Left lobe of liver (tissue), 2 donors: ENCODE measurements around the gene NDUFS3. TPM values are rescaled to one million over a fixed set of nuclear protein-coding genes. Genes with fewer than 3 reads are reported as not detected.
A peak's percentile ranks its signal among the peaks of the same experiment; 100 is the strongest.
"Not testable (repeated sequence)": the region's sequence is repeated elsewhere in the genome, so short reads cannot be mapped to it uniquely, and the experiment has no call there.

ENCODE experiments used
- ATAC-seq: fragments of 200-7000 bp; cut with Tn5 transposase; one replicate; pipeline ENCODE4 v1.9.1; 2020; ENCODE audit warnings: mild to moderate bottlenecking, moderate library complexity
- DNase-seq: peaks from one replicate; pipeline ENCODE4 v3.0.0-alpha.2; 2020; ENCODE audit warnings: low spot score
- total RNA-seq: library from RNA; stranded (reverse); gene quantifications from one replicate; pipeline ENCODE4 v1.2.1, GENCODE V29; 2021
- donor health status: DM: no; HTN: no; CAD: no; lungs with moderate emphysema.
- donor health status: DM: no; HTN: yes; CAD: no.

The NDUFS3 gene
- total RNA-seq, 1 donor from 2014 or later: 58.2 TPM

DNA sequence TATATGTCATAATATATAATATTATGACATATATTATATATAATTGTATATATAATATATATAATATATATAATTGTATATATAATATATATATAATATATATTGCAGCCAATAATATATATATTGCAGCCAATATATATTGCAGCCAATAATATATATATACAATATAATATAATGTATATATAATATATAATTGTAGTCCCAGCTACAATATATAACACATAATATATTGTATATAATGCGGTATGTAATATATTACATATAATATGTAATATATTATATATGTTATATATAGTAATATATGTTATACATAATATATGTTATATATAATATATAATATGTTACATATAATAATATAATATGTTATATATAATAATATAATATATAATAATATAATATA is 20.2 kb upstream of the NDUFS3 start:
- ATAC-seq: no peak
- no peak for DNase-seq

DNA sequence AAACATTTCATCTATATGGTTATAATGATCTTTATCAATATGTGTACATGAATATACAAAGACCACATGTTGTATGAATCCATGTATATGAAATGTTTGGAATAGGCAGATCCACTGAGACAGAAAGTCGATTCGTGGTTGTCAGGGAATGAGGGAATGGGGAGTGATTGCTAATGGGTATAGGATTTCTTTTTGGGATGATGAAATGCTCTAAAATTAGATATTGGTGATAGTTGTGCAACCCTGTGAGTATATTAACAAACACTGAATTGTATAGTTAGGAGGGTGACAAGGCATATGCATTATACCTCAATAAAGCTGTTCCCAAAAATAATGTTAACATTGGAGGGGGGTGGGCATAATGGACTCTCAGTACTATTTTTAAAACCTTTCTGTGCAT is 18.4 kb upstream of the NDUFS3 start:
- no peak for ATAC-seq
- DNase-seq: no peak

DNA sequence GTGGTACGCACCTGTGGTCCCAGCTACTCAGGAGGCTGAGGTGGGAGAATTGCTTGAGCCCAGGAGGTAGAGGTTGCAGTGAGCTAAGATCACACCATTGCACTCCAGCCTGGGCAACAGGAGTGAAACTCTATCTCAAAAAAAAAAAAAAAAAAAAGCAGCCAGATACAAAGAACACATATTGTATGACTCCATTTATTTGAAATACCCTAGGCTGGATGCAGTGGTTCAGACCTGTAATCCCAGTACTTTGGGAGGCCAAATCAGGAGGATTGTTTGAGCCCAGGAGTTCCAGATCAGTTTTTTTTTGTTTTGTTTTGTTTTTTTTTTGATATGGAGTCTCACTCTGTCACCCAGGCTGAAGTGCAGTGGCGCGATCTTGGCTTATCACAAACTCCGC is 16.5 kb upstream of the NDUFS3 start:
- DNase-seq, ATAC-seq: not testable (repeated sequence)

DNA sequence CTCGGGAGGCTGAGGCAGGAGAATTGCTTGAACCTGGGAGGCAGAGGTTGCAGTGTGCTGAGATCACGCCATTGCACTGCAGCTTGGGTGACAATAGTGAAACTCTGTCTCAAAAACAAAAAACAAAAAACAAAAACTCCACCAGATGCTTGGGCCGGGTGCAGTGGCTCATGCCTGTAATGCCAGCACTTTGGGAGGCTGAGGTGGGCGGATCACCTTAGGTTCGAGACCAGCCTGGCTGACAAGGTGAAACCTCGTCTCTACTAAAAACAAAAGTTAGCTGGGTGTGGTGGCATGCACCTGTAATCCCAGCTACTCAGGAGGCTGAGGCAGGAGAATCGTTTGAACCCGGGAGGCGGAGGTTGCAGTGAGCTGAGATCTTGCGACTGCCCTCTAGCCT is 14.5 kb upstream of the NDUFS3 start:
- ATAC-seq, DNase-seq: not testable (repeated sequence)

DNA sequence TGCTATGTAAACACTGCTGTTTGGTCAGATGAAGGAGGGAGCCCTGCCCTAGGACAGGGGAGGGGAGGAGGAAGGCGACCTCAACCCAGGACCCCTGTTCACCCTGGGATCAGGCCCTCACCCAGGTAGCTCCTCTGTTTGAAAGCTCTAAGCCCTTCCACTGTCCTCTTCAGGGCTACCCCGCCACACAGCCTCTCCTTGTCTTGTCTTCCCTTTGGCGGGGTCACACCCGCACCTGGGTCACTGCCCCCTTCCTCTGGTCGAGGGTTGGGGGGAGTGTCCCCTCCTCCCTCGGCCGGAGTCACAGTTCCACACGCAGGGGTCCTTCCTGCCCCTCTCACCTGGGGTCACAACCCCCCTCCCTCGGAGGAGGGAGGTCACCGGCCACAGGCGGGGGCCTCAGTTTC is 13.9 kb upstream of the NDUFS3 start:
- ATAC-seq (peak; percentile 31), DNase-seq (no peak)

DNA sequence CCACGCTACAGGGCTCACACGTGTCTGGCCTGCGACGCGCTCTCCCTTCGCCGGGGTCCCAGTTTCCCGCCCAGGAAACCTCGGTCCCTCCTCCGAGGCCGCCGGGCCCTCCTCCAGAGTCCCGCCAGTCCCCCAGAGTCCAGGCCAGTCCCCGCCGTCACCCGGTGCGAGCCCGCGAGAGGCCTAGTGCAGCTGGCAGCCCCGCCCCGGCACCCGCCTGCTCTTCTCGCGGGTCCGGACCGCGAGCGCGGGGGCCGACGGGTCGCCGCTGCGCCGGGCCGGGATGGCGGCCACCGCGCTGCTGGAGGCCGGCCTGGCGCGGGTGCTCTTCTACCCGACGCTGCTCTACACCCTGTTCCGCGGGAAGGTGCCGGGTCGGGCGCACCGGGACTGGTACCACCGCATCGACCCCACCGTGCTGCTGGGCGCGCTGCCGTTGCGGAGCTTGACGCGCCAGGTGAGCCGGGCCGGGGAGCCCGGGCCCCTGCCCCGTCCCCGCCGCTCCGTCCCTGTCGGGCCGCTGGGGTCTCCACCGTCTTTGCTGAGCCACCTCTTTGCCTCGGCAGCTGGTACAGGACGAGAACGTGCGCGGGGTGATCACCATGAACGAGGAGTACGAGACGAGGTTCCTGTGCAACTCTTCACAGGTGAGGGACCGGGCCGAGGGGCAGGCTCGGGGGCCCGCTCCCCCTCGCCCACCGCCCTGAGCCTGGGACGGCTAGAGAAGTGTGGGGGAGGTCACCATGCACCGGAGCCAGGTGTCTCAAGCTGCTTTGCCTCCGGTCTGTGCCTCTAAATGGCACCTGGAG is 13.3 kb upstream of the NDUFS3 start, which contains the start of gene PTPMT1:
Gene PTPMT1 (plus strand): TSS at position 260 of the 809 bp plus-strand sequence. CDS start 24 bp downstream, at position 284.
- DNase-seq (peak; percentile 80), ATAC-seq (peak; percentile 93)

DNA sequence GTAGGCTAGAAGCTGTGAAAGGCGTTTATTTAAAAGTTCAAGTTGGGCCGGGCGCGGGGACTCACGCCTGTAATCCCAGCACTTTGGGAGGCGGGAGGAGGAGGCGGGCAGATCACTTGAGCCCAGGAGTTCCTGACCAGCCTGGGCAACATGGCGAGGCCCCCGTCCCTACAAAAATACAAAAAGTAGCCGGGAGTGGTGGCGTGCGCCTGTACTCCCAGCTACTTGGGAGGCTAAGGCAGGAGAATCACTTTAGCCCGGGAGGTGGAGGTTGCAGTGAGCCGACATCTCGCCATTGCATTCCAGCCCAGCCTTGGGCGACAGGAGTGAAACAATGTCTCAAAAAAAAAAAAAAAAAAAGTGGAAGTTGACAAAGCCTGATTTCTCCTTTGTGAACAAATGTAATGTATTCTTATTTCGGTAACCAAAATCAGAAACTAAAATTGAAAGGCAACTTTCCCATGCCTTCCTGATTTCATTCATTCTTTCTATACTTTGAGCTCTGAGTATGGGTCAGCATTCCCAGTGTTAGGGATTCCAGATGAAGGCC is 12.7 kb upstream of the NDUFS3 start:
- no peak for DNase-seq
- ATAC-seq: peak; percentile 51

DNA sequence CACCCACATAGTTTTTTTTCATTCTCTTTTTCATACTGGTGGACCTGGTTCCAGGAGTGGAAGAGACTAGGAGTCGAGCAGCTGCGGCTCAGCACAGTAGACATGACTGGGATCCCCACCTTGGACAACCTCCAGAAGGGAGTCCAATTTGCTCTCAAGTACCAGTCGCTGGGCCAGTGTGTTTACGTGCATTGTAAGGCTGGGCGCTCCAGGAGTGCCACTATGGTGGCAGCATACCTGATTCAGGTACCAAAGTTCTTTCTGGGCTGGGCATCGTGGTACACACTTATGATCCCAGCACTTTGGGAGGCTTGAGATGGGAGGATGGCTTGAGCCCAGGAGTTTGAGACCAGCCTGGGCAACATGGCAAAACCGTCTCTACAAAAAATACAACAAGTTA is 9.2 kb upstream of the NDUFS3 start:
- DNase-seq: no peak
- ATAC-seq: no peak

DNA sequence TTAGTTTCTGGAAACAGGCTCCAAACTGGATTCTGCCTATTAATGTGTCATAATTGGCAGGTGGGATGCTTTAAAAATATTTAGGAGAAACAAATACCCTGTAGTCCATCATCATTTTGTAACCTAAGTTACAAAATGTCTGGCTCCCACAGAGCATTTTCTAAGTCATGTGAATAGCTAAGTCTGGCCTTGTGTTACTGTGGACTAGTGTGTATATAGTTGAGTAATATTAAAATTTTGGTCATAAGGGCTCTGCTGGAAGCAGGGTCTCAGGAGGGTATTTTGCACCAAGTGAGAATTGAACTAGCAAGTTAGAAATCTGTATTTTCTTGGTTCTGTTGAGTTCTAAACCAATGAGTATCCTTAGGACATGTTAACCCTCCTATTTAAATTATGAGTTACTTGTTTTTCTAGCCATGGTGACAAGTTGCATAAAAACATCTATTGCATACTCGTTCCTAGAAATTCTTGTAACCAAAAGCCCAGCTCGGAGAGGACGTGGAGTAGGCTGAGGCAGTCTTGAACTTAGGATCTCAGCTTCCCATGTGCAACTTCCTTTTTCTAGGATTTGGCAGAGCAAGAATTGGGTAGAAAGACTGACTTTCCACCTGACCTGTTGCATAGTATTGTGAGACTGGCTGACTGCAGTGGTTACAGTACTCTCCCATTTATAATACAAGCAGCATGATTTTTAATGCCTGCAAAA is 8.1 kb upstream of the NDUFS3 start:
- DNase-seq: no peak
- ATAC-seq: no peak

DNA sequence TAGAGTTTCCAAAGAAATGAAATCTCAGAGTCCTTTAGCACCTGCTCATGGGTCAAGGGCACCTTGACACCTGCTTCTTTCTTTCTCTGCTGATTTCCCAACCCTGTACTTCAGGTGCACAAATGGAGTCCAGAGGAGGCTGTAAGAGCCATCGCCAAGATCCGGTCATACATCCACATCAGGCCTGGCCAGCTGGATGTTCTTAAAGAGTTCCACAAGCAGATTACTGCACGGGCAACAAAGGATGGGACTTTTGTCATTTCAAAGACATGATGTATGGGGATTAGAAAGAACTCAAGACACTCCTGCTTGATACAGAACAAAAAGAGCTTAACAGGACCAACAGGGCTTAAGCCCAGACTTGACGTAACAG is 7.5 kb upstream of the NDUFS3 start:
- DNase-seq (no peak), ATAC-seq (no peak)

DNA sequence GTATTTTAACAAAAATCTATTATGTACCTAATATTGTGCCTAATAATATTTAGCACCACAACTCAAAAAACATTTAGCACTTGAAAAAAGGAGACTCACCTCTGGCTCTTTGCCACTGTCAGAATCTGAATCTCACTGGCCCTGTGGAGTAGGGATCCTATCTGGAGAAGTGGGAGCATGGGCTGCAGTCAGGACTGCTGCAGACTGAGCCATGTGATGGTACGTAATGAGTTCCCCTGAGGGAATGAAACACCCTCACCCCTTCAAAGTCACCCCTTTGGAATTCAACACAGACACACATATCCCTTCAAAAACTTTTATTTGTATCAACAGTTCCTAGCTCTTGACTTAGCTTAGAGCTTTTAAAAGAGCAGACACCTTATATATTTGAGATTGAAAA is 7.0 kb upstream of the NDUFS3 start:
- ATAC-seq: no peak
- no peak for DNase-seq

DNA sequence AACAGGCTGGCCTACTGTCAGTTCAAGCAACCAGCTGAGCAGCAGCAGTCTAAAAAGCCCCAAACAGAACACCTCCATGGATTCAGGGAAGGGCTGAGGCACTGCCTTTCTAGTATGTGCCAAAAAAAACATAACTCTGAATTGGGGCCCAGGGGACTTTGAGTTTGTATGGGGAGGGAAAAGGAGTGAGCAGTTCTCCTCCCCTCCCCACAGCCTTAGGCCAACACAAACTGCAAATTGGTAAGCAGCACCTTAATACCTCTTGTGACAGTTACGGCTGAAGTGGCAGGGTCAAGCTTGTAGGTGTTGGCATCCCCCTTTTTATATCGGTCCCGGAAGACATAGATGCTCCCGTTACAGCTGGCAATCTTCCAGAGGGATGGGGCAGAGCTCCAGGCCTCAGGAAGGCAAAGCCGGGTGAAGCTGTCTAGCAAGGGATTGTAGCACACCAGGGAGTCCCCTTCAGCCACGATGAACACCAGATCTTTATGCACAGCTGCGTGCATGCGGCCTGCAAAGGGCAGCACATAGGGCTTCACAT is 6.1 kb upstream of the NDUFS3 start:
- DNase-seq (peak; percentile 72), ATAC-seq (peak; percentile 91)

DNA sequence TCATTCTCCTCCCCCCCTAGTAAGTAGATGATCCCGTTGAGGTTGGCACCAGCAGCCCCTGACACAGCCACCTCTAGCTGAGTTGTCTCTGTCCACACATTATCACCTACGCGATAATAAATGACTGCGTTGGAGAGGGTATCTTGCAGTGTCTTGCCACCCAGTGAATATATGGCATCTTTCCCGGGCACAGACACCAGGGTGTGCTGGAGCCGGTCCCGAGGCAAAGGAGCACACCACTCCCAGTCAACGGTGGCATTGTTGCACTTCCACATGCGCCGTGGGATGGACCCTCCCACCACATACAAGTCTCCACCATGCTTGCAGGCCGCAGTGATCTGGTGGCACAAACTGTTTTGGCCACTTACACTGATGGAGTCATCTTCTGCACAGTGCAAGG is 5.6 kb upstream of the NDUFS3 start:
- DNase-seq (peak; percentile 60), ATAC-seq (peak; percentile 73)

DNA sequence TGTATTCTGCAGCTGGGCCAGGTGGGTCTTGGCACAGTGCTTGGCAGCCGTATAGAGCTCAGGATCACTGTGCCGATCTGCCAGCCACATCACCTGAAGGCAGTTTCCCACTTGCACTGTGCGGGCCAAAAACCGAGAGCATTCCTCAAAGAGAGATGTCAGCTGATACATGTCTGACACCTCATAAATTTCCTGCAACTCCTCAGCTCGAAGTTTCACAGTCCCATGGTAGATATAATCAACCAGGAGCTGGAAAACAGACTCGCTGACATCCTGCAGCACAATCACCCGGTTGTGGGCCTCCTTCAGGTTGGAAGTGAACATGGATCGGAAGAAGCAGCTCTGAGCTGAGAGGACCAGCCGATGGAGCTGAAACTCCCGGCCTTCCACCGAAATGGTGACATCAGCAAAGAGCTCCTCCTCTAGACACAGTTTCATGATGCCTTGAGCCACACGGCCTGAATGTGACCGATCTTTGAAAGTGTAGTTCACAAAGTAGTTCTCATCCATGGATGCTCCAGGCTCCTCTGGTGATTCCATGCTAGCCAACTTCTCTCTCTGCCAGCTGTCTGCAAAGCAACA is 1.3 kb upstream of the NDUFS3 start:
- no peak for ATAC-seq
- no peak for DNase-seq

DNA sequence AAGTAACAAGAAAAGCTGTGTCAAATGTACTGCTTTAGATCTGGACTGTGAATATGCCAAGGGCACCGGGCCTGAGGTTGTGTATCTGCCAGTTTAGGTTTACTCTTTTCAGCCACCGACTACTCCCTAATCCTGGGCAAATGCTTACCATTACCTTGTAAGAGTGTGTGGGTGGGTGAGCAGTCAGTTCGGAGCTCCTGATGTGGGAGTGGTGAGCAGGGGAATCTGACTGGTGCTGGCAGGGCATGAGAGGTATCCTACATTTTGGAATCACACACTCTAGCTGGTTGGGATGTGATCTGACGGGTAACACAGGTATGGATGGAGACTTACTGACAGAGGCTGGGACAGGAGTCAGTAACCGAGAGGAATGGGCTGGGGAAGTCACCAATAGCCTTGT is 5.0 kb downstream of the NDUFS3 start:
- no peak for ATAC-seq
- no peak for DNase-seq

DNA sequence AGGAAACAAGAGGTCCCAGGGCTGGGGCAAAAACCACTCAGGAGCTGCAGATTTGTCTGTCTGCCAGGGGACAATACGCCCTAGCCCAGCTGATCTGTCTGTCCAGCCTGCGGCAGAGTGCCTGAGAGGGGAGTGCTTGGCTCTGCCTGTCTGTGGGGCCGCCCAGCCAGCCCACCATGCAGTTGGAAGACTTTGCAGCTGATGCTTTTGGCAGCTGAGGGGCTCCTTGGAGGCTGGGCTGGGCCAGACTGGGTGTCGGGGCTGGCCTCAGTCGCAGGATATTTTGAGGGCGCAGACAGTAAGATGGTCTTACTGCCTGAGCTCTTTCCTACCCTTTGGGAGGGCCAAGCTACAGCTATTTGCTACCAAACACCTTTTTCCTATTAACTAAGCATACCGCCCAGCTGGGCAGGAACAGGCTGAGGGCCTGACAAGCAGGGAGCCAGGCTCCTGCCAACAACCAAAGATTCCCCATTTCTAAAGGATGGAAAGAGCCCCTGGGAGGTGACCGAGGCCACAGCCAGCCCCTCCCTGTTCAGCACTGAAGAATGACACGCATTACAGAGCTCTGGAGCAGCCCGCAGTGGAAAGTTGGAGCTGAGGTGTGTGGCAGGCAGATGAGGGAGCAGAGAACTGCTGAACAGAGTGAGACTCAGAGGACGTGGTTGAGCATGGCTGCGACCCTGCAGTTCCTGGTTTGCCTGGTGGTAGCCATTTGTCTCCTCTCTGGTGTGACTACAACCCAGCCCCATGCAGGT is 7.4 kb downstream of the NDUFS3 start, which contains the start of gene FAM180B:
Gene FAM180B (plus strand): TSS at position 581 of the 758 bp plus-strand sequence. CDS start 91 bp downstream, at position 672.
- DNase-seq (no peak), ATAC-seq (peak; percentile 6)

DNA sequence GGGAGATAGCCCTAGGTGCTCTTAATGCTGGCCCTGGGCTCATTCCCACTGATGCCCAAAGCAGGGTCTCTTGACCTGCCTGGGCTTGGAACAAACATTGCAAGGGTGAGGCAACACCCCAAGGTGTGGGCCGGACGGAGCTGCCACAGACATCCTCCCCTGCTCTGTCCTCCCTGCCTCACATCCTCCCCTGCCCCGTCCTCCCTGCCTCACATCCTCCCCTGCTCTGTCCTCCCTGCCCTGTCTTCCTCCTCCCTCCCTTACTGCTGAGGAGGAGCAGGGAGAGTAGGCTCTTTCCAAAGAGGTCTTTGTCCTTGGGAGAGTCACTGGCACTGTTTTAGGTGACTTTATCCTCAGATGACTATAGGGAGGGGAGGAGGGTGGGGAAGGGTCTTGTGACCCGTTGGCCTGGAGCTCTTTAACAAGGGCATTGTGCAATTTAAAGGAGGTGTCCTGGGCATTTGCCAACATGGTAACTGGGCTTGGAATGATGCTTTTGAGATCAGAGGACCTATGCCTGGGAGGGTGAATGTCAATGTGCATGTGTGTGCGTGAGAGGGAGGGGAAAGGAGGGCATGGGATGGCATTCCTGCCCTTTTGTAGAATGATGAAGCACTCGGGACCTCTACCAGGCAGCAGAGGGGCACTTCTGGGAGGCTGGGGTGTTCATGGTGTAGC is 8.3 kb downstream of the NDUFS3 start:
- peak; percentile 47 for ATAC-seq
- DNase-seq: no peak

DNA sequence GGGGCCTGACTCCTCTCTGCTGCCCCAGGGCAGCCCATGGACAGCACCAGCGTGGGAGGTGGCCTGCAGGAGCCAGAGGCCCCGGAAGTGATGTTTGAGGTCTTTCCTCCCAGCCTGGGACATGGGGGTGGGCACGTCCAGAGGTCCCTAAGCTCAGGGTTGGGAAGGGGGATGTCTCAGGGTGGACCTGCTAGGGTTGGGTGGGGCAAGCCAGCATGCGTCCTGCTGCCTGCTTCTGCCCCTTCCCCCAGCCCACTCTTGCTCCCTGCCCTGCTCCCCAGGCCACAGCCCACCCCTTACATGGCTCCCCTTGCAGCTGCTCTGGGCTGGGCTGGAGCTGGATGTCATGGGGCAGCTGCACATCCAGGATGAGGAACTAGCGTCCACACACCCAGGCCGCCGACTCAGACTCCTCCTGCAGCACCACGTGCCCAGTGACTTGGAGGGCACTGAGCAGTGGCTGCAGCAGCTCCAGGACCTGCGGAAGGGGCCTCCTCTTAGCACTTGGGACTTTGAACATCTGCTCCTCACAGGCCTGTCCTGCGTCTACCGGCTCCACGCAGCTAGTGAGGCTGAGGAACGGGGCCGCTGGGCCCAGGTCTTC is 9.0 kb downstream of the NDUFS3 start:
- ATAC-seq (peak; percentile 45), DNase-seq (no peak)

DNA sequence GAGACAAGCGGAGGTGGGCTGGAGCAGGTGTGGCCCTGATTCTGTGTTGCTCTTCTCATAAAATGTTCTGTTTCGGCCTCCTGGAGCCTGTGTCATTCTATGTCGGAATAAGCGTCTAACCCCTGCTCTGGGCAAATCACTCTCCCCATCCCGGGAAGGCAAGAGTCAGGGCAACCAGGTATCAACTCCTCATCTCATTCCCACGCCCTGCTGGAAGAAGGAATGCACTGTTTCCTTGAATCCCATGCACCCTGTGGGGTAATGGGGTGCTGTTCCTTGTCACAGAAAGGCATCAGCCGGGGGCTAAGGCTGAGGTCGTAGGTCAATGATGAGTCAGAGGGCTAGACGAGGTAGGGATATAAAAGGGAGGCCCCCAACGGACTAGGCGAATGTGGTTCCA is 10.2 kb downstream of the NDUFS3 start:
- DNase-seq: no peak

More for the DNA sequence above, 10.2 kb downstream of the NDUFS3 start:
- ATAC-seq: no peak
